ENCODE results near the gene RNF225.
A peak's percentile ranks its signal among the peaks of the same experiment; 100 is the strongest.
"Not testable (repeated sequence)": the region's sequence is repeated elsewhere in the genome, so short reads cannot be mapped to it uniquely, and the experiment has no call there.

Gene RNF225

DNA sequence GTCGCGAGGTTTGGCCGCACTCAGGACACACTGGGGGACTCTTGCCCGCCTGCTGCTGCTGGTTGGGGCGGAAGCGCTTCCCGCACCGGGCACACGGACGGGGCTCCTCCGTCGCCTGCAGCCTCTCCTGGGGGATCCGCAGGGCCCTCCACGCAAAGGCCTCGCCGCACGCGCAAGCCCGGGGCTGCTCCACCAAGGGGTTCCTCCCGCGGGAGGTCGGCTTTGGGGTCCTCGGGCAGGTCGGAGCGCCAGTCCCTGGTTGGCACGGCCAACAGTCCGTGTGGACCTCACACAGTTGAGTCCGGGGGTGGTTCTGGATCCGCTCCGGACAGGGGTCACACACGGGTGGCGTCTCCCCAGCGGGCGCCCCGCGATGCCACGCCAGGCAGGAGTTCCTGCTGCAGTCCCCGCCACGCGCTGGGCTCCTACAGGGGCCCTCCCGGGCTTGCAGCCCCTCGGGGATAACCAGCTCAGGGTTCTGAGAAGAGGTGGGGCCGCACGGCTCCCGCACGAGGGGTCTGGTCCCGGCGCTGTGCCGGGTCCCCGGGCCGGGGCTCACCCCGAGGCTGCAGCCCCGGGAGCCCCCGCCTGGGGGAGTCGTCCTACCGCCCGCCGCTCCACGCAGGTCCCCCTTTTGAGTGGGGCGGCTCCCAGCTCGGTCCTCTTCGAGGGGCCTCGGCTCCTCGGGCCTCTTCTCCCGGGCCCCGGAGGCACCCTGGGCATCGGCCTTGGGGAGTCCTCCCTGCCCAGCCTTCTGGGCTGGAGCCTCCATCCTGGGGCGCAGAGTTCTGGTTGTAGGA lies 26.7 kb upstream of the RNF225 start:
- H3K36me3 ChIP-seq (ENCODE audit: insufficient read depth, low read length), result peaks cover 25% of the 10 kb centered on the region
- no peaks in the 10 kb centered on the region for H3K27me3 ChIP-seq (ENCODE audit: insufficient read depth, low read length)
- H3K4me3 ChIP-seq (ENCODE audit: low read length), result no peak overlapping the region
- no peak overlapping the region for H2AFZ ChIP-seq (ENCODE audit: low read depth, low read length)
- no peaks in the 10 kb centered on the region for H3K4me1 ChIP-seq (ENCODE audit: insufficient read depth, low read length)
- H3K9me3 ChIP-seq (ENCODE audit: low read length), result no peaks in the 10 kb centered on the region

DNA sequence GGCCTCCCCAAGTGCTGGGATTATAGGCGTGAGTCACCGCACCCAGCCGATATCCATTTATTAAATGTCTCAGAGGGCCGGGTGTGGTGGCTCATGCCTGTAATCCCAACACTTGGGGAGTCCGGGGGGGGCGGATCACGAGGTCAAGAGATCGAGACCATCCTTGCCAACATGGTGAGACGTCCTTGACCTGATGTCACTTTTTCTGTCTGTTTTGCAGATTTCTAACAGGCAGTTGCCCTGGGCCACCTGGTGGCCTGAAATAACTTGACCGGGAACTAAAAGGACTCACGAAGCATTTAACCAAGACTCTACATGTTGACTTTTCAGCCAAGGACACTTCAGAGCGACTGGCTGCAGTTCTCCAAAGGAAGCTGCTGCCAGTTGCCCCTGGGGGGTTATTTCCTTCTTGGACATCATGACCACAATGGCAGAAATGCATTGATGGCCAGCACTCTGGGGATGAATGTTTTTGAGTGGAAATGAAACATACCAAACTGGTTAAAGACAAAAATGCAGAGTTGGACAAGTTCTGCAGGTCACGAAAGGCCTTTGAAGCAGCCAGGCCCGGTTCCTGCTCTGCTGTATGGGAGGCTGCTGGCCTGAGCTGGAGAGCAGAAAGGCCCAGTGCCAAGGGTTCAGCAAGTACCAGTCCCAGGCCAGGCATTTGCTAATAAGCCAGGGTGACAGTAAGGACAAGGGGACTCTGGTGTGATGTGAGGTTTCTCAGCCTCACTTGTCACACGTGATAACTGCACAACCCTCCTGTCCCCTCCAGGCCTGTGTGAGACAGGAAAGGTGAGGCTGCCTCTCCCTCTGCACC lies 22.9 kb upstream of the RNF225 start:
- no peak overlapping the region for H3K4me3 ChIP-seq (ENCODE audit: low read length)
- H3K4me1 ChIP-seq (ENCODE audit: insufficient read depth, low read length), result no peaks in the 10 kb centered on the region
- H3K36me3 ChIP-seq (ENCODE audit: insufficient read depth, low read length), result peaks cover 14% of the 10 kb centered on the region
- no peaks in the 10 kb centered on the region for H3K27me3 ChIP-seq (ENCODE audit: insufficient read depth, low read length)
- no peak overlapping the region for H2AFZ ChIP-seq (ENCODE audit: low read depth, low read length)
- no peaks in the 10 kb centered on the region for H3K9me3 ChIP-seq (ENCODE audit: low read length)

DNA sequence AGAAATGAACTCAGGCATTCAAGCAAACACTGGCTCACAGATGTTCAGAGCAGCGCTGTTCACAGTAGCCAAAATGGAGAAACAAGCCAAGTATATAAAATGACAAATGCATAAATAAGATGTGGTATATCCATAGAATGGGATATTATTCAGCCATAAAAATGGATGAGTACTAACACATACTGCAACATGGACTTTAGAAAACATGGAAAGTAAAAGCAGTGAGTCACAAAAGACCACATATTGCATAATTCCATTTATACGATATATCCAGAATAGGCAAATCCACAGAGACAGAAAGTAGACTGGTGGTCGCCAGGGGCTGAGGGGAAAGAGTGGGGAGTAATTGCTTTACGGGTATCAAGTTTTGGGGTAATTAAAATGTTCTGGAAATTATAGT lies 21.3 kb upstream of the RNF225 start:
- Histone ChIP-seq H3K4me1 (ENCODE audit: insufficient read depth, low read length) (no peaks in the 10 kb centered on the region), H2AFZ (ENCODE audit: low read depth, low read length) (no peak overlapping the region), H3K9me3 (ENCODE audit: low read length) (no peaks in the 10 kb centered on the region), H3K36me3 (ENCODE audit: insufficient read depth, low read length) (peaks cover 6% of the 10 kb centered on the region), H3K27me3 (ENCODE audit: insufficient read depth, low read length) (no peaks in the 10 kb centered on the region), H3K4me3 (ENCODE audit: low read length) (no peak overlapping the region)

DNA sequence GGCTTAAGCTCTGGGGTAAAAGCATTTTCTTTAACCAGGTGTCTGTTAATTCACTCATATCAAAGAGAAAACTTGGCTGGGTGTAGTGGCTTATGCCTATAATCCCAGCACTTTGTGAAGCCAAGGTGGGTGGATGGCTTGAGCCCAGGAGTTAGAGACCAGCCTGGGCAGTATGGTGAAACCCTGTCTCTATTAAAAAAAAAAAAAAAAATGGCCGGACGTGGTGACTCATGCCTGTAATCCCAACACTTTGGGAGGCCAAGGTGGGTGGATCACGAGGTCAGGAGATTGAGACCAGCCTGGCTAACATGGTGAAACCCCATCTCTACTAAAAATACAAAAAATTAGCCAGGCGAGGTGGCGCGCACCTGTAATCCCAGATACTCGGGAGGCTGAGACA lies 18.7 kb upstream of the RNF225 start:
- not testable (repeated sequence) for H2AFZ ChIP-seq (ENCODE audit: low read depth, low read length); H3K36me3 ChIP-seq (ENCODE audit: insufficient read depth, low read length); H3K27me3 ChIP-seq (ENCODE audit: insufficient read depth, low read length); H3K9me3 ChIP-seq (ENCODE audit: low read length); H3K4me3 ChIP-seq (ENCODE audit: low read length)
- peaks cover 11% of the 10 kb centered on the region for H3K4me1 ChIP-seq (ENCODE audit: insufficient read depth, low read length)

DNA sequence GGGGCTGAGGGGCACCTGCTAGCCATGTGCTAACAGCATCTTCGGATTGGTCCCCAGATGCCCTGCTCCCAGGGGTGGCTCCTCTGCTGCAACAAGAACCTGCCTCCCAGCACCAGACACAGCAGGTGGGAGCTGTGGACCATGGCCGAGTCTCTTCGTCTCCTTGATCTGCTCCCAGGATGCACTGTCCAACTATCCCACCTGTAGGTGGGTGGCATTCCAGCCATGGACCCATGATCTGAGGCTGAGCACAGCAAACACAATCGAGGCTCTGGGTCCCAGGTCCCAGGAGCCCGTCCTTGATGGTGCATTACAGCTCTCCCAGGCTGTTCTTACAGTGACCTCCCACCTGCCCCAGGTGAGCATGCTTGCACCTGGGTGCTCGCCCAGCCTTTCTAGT lies 16.2 kb upstream of the RNF225 start:
- no peak overlapping the region for H2AFZ ChIP-seq (ENCODE audit: low read depth, low read length)
- H3K4me1 ChIP-seq (ENCODE audit: insufficient read depth, low read length), result peaks cover 16% of the 10 kb centered on the region
- no peaks in the 10 kb centered on the region for H3K9me3 ChIP-seq (ENCODE audit: low read length)
- no peak overlapping the region for H3K4me3 ChIP-seq (ENCODE audit: low read length)
- H3K27me3 ChIP-seq (ENCODE audit: insufficient read depth, low read length), result no peaks in the 10 kb centered on the region
- H3K36me3 ChIP-seq (ENCODE audit: insufficient read depth, low read length), result no peaks in the 10 kb centered on the region

DNA sequence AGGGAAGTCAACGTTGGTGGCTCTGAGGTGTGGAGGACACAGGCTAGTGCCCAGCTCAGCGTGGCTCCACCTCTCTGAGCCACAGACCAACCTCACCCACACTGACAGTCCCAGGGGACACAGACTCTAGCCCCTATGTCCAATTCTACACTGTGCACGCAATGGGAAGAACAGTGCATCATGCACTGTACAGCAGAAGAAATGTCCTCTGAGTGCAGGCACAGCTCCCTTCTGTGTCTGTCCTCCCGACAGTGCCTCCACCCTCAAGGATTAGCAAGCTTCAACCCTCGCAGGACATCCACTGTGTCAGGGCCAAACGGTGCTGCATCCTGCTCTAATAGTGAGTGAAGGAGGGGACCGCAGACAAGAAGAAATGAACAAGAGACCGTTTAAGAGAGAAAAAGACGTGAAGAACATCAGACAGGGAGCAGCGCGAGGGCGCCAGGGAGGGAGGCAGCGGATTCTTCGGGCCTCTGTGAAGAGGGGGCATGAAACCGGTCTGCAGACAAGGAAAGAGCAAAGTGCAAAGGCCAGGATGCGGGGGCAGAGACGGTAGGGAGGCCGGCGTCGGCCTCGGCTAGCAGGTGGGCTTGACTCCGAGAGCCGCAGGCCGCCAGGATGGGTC lies 15.3 kb upstream of the RNF225 start:
- Histone ChIP-seq H3K4me1 (ENCODE audit: insufficient read depth, low read length) (peaks cover 18% of the 10 kb centered on the region), H3K27me3 (ENCODE audit: insufficient read depth, low read length) (no peaks in the 10 kb centered on the region), H3K36me3 (ENCODE audit: insufficient read depth, low read length) (no peaks in the 10 kb centered on the region), H2AFZ (ENCODE audit: low read depth, low read length) (peak overlapping the region; percentile 17), H3K9me3 (ENCODE audit: low read length) (no peaks in the 10 kb centered on the region), H3K4me3 (ENCODE audit: low read length) (peak overlapping the region; percentile 81)

DNA sequence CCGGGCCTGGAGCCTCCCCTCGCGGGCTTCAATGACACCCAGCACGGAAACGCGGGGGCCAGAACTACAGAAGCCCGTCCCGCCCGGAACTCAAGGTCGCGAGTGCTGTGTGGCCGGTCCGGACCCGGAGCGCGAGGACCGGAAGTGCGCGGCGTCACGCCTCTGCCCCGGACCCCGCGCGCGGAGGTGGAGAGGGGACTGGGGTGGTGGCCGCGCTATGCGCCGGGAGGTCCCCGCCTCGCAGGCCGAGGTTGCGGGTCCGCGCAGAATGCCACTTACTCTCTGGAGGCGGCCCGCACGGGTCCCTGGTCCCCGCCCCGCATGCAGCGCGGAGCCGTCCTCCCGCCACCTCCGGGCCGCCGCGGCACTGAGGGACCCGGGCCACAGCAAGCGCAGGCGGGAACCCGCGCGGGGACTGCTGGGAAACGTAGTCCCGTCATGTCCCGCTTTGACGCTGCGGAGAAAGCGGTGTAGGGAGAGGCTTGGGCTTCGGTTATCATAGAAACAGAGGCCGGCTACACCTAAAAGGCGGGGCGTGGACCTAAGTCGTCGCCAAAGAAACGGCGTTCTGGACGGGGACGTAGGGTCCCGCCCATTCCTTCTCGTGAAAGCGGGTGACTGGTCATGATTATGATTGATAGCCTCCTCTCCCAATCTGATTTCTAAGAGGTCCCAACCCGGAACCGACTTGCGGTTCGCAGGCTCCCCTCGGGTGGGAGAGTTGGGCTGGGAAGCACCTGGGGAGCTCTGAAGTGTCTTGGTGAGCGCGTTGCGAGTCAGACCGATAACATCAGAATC lies 14.6 kb upstream of the RNF225 start, which contains the start of gene ZNF837:
ZNF837 (minus strand) TSS at position 369 of the 798 bp plus-strand sequence. CDS start 11,698 bp downstream, outside the sequence.
- Histone ChIP-seq H3K4me1 (ENCODE audit: insufficient read depth, low read length) (peaks cover 25% of the 10 kb centered on the region), H2AFZ (ENCODE audit: low read depth, low read length) (peak within 1 kb of the TSS; percentile 17), H3K4me3 (ENCODE audit: low read length) (peak within 1 kb of the TSS; percentile 81), H3K36me3 (ENCODE audit: insufficient read depth, low read length) (no peaks in the 10 kb centered on the region), H3K9me3 (ENCODE audit: low read length) (no peaks in the 10 kb centered on the region), H3K27me3 (ENCODE audit: insufficient read depth, low read length) (no peaks in the 10 kb centered on the region)

DNA sequence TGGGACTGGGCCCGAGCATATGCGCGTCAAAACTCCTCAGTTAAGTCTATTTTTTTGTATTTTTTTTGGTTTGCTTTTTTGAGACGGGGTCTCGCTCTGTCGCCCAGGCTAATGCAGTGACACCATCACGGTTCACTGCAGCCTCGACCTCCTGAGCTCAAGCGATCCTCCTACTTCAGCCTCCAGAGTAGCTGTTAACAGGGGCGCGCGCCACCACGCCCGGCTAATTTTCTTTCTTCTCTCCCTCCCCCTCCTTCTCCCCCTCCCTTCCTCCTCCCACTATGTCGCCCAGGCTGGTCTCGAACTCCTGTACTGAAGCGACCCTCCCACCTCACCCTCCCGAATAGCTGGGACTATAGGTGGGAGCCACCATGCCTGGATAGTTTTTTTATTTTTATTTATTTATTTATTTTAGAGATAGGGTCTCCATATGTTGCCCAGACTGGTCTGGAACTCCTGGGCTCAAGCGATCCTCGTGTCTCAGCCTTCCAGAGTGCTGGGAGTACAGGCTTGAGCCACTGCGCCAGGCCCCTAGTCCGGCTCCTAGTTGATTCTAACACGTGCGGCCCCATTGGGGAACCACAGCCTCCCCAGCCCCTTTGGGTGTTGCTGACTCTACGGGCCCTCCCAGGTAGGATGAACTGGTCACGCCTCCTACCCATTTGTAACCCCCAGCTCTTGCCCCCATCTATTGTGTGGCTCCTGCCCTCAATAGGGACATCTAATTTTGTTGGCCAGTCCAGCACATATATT lies 13.8 kb upstream of the RNF225 start:
- Histone ChIP-seq H2AFZ (ENCODE audit: low read depth, low read length) (no peak overlapping the region), H3K4me1 (ENCODE audit: insufficient read depth, low read length) (peaks cover 29% of the 10 kb centered on the region), H3K27me3 (ENCODE audit: insufficient read depth, low read length) (no peaks in the 10 kb centered on the region), H3K36me3 (ENCODE audit: insufficient read depth, low read length) (no peaks in the 10 kb centered on the region), H3K9me3 (ENCODE audit: low read length) (no peaks in the 10 kb centered on the region), H3K4me3 (ENCODE audit: low read length) (peak overlapping the region; percentile 81)

DNA sequence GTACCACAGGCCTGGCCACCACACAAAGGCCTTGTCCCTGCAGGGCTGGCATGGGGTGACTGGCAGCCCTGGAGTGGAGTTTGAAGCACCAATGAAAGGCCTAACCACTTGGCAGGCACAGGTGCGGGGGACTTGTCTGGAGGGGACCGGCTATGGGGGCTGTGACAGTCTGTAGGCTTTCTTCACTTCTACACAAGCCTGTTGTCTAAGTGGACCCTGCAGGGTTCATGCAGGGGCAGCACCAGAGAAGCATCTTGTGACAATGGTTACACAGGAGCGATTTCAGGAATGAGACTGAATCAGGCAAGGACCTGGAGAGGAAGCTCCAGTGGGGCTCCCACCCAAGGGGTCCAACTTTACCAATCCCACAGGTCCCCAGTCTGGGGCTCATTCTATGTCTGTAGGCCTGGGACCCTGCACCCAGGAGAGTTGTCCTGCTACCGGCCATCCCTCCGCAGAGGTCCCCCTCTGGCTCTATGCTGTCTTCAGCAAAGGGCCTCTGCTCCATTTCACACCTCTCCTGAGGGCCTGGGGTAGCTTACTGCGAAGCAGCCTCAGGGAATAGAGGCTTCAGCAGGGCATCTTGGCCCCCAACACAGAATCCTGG lies 12.4 kb upstream of the RNF225 start:
- H3K27me3 ChIP-seq (ENCODE audit: insufficient read depth, low read length), result no peaks in the 10 kb centered on the region
- no peak overlapping the region for H3K4me3 ChIP-seq (ENCODE audit: low read length)
- peaks cover 35% of the 10 kb centered on the region for H3K4me1 ChIP-seq (ENCODE audit: insufficient read depth, low read length)
- no peaks in the 10 kb centered on the region for H3K9me3 ChIP-seq (ENCODE audit: low read length)
- H3K36me3 ChIP-seq (ENCODE audit: insufficient read depth, low read length), result peaks cover 2% of the 10 kb centered on the region
- H2AFZ ChIP-seq (ENCODE audit: low read depth, low read length), result no peak overlapping the region

DNA sequence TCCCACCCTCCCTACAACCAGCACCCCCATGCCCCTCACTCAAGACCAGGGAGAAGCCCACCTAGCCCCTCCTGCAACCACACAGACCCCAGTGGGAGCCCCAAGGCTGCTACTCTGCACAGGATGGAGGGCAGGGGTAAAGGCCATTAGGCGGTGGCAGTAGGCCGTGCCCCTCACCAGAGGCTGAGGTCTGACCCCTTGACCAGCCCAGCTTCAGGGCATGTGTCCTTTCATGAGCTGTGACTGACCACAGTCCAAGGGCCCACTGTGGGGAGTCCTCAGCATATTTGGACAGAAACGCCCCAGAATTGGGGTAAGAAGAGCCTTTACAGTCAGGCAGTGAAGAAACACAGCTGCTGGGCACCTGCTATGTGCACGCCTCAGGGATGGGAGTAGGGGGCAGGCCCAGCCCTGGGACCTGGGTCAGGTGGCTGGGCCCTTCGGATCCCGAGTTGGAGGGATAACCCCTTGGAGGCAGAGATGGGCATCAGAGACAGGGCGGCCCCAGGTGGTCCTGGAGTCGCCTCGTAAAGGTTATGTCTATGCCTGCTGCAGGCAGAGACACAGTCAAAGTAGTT lies 10.1 kb upstream of the RNF225 start:
- Histone ChIP-seq H3K27me3 (ENCODE audit: insufficient read depth, low read length) (no peaks in the 10 kb centered on the region), H3K4me3 (ENCODE audit: low read length) (peak overlapping the region; percentile 76), H3K36me3 (ENCODE audit: insufficient read depth, low read length) (peaks cover 14% of the 10 kb centered on the region), H3K9me3 (ENCODE audit: low read length) (no peaks in the 10 kb centered on the region), H3K4me1 (ENCODE audit: insufficient read depth, low read length) (peaks cover 32% of the 10 kb centered on the region), H2AFZ (ENCODE audit: low read depth, low read length) (no peak overlapping the region)

DNA sequence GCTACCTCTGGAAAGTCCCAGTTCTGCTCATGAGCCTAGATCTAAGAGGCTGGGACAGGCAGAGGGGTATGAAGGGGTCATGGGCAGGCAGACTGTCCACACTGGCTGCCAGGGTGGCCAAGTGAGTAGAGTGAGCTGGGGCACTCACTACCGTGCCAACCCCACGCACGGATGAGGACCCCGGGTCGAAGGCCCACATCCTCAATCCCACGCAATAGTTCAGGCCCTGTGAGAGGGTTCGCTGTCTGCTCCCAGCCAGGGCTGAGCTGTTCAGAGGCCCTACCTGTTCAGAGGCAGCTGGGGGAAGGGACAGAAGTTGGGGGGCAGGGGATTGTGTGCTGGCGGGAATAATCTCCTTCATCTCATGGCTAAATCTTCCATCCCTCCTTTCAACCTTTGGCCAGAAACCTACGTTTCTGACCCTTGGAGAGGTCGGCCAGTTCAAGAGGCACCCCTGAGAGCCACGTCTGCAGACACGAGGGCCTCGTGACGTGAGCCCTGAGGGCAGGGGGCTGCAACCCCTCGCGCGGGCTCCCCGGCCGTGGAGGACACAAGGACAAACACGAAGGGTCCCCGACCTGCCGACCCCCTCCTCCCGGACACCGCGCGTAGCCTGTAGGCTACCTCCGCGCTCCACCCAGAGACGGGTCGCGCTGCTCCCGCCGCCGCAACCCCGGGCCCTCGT lies 9.4 kb upstream of the RNF225 start:
- Histone ChIP-seq H3K36me3 (ENCODE audit: insufficient read depth, low read length) (peaks cover 20% of the 10 kb centered on the region), H3K4me3 (ENCODE audit: low read length) (peak overlapping the region; percentile 76), H3K27me3 (ENCODE audit: insufficient read depth, low read length) (no peaks in the 10 kb centered on the region), H2AFZ (ENCODE audit: low read depth, low read length) (peak overlapping the region; percentile 6), H3K4me1 (ENCODE audit: insufficient read depth, low read length) (peaks cover 32% of the 10 kb centered on the region), H3K9me3 (ENCODE audit: low read length) (no peaks in the 10 kb centered on the region)
